NOMO-1 treated with dmso at 0.1 percent for 144 hours (cell line): ENCODE data around the gene ST8SIA5.

Experiments used
- DNase-seq: peaks from one replicate; lab custom pipeline; 2025; ENCODE audit not compliant: unreplicated experiment; lab: John Stamatoyannopoulos, UW

The ST8SIA5 gene

GRCh38 chr18:46630160-46630559 lies 126.7 kb downstream of the ST8SIA5 start:
- DNase-seq: no peak

GRCh38 chr18:46629361-46629760 lies 127.5 kb downstream of the ST8SIA5 start:
- DNase-seq: no peak

GRCh38 chr18:46628206-46628605 lies 128.6 kb downstream of the ST8SIA5 start:
- DNase-seq: no peak

DNA sequence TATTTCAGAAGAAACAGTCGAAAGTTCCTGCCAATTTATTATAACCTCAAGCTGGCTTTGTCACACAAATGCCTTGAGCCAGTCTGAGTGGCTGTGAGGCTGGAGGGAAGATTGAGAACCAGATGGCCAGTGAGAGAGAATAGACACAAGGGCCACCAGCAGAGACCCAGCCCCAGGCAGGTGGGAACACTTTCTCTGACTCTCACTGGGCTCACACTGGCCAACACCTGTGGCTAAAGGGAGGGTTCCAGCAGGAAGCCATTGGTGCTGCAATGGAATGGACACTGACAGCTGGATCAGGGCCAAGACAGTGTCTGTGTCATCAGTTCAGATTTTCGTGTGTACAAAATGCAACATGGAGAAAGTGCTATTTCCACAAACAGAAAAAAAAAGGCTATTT lies 129.7 kb downstream of the ST8SIA5 start:
- no peak for DNase-seq

- no peak for DNase-seq
These were observed 131.8 kb downstream of the ST8SIA5 start for GRCh38 chr18:46625069-46625468.

- no peak for DNase-seq
These were observed 132.7 kb downstream of the ST8SIA5 start for GRCh38 chr18:46624127-46624526.

DNA sequence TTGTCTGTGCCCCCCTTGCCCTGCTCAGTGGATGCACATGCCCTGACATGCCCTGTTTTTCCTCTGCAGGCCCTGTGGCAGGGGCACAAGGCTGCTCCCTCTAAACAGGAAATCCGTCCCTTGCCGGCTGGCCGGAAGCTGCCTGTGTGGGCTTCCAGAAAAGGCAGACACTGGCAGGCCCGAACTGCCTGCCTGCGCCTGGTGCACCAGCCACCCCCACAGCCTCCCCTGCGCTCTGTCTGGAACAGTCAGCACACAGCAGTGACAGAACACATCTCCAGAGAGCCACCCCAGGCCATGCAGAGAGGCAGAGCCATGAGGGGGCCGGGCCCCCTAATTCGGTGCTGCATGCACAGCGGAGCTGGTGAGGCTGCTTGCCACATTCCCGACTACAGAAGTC lies 133.3 kb downstream of the ST8SIA5 start:
- DNase-seq: no peak

- no peak for DNase-seq
These were observed 133.9 kb downstream of the ST8SIA5 start for GRCh38 chr18:46622999-46623398.

DNA sequence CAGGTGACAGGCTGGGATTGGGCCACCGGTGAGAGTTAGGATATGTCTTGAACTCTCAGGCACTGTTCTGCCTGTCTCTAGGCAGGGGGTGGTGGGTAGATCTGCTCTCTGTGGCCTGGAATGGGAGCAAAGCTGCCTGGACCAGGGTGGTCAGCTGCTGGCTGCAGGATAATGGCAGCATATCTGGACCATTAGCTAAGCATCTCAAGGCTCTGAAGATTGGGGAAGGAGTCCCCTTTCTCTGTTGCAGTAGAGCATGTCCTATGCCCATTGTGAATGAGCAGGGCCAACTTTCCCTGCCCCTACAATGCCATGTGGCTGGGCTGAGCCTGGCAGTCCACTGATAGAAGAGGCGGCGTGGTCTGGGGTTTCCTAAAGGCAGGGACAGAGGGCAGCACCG lies 134.4 kb downstream of the ST8SIA5 start:
- no peak for DNase-seq

DNA sequence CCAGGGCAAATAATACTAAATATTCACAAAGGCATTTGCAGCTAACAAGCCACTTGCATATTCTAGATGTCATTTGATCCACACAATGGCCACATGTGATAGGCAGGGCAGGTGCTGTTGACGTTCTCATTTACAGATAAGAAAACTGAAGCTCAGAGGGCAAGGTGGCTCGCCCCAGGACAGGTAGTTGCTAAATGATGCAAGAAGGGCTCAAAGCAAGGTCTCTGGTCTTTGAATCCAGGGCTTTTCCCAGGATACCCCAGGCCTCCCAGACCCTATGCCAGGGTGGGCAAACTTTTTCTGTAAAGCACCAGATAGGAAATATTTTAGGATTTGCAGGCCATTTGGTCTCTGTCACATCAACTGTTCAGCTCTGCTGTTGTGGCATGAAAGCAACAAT lies 135.0 kb downstream of the ST8SIA5 start:
- no peak for DNase-seq

GRCh38 chr18:46621111-46621766 lies 135.6 kb downstream of the ST8SIA5 start:
- DNase-seq: no peak

DNA sequence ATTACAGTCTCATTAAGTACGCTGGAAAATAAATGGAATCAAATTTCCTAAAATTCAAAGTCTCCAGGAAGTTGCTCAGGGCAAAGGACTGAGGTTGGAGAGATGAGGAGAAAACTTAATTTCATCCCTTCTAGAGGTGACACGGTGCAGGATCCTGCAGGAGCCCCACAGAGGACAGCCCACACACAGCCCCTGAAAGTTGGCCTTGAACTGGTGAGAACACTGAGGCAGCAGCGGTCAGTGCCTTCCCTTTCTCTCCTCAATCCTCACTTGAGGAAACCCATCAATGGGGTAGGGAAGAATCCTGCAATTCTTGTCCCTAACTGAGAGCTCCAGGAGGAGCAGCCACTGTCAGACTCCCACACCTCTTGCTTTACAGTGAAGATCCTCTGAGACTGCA lies 137.3 kb downstream of the ST8SIA5 start:
- no peak for DNase-seq
